Stimulated activated CD4-positive, alpha-beta T cell treated with anti-CD3 and anti-CD28 coated beads, Interleukin-4, amount 100 ng/mL, for 4 hours (primary cell): ENCODE results near the gene GALNT9.

Experiments used
- DNase-seq, 2 experiments: peaks; one replicate each; pipeline ENCODE4 v3.0.0-alpha.2; 2020

Gene GALNT9

DNA sequence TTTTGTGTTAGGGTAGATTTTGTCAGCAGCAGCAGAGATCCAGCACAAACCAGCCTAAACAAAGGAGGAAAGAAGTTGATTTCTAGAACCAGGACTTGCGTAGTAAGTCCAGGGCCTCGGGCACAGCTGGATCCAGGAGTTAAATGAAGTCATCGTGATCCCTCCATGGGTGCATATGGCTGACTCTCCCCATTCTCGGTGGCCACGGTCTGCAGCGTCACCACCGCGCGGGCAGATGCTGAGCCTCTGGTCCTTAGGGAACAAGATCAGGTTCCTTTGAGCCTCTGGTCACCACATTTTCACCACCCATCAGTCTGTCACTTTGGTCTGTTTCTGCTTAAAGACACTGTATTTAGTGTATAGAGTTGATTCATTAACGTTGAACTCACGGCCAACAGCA lies 14.8 kb upstream of the GALNT9 start:
- no peak for DNase-seq

DNA sequence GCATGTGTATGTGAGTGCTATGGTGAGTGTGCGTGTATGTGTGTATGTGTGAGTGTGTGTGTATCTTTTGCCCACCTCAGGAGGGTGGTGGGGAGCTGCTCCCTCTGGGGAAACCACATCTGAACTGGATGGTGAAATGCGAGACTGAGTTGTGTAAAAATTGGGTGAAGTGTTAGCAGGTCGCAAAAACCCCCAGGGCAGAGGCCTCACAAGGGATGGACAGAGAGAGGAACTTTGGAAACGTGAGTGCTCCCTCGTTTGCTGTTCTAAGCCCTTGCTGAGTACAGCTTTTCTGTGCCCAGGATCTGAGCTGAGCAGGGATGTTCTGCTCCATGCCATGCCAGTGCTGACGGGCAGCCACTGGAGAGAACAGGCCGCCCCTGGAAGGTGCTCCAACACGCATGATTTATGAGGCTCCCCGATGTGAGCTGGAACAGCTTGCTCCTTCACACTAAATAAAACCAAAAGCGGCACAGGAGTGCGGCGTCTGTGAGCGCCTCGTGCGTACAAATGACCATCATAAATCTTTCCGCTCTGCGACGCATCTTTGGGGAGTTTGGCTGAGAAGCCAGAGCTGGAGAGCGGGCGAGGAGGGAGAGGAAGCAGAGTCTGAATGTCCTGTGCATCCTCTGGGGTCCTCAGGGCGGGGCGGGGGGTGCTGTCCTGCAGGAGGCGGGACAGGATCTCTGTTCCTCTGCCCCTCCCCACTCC lies 14.1 kb upstream of the GALNT9 start:
- DNase-seq, result no peak

GRCh38 chr12:132342251-132343227 lies 13.2 kb upstream of the GALNT9 start:
- no peak for DNase-seq

DNA sequence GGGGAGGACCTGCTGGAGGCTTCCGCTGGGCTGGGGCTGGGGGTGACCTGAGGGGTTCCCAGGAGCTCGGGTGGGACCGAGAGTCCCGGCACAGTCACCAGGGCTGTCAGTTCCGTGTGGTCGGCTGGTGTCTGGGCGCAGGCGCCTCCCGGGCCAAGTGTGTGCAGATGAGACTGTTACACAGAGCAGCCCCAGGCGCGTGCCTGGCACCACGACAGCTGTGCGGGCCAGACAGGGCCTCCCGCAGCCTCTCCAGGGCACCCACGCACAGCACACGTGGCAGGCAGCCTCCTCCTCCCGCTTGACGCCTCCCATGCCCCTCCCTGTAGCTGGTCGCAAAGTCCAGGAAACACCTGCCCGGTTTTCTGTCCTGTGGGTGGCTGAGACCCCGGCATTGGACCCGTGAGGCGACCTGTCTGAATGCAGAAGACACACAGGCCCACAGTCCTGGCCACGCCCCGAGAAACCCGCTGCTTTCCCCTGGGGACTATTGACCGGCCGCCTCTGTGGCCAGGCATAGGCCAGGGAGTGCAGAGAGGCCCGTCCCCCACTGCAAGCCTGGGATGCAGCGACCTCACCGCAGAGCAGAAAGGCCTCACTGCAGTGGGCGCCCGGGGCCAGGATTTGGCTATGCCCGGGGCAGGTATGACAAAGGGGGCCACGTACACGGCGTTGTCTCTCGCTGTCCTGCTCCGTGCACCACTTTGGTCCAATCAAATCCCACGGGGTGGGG lies 12.1 kb upstream of the GALNT9 start:
- DNase-seq, result no peak

GRCh38 chr12:132340266-132341035 lies 11.1 kb upstream of the GALNT9 start:
- no peak for DNase-seq

GRCh38 chr12:132339856-132340255 lies 10.5 kb upstream of the GALNT9 start:
- DNase-seq, result no peak

- no peak for DNase-seq
These were observed 9.4 kb upstream of the GALNT9 start for GRCh38 chr12:132338781-132339180.

DNA sequence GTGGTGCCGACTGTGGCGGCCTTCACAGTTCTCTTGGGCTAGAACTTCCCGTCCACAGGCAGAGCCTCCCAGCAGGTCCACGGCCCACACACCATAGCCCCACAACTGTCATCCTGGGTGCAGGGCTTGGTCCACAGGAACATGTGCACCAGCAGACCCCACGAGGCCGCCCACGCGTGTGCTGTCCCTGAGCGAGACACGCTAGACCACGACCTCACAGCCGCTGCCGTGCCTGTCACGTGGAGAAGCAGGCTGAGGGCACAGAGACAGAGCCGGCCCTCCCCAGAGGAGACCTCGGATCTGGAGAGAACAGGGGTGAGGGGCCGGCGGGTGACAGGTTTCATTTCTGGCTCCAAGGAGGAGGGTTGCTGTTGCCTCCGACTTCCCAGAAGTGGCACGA lies 8.9 kb upstream of the GALNT9 start:
- DNase-seq, result no peak

DNA sequence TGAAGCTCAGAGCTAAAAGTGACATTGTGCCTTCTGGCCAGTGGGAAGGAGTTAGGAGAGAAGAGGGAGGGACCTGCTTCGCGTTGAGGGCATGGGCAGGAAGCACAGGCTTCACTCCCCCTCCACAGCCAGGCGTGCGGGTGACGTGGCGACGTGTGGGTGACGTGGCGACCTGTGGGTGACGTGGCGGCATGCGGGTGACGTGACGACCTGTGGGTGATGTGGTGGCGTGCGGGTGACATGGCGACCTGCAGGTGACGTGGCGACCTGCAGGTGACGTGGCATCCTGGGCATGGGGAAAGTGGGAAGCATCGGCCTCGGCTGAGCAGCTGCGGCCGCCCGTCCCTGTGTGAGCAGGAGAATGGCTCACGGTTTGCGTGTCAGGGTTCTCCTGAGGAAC lies 8.2 kb upstream of the GALNT9 start:
- no peak for DNase-seq

DNA sequence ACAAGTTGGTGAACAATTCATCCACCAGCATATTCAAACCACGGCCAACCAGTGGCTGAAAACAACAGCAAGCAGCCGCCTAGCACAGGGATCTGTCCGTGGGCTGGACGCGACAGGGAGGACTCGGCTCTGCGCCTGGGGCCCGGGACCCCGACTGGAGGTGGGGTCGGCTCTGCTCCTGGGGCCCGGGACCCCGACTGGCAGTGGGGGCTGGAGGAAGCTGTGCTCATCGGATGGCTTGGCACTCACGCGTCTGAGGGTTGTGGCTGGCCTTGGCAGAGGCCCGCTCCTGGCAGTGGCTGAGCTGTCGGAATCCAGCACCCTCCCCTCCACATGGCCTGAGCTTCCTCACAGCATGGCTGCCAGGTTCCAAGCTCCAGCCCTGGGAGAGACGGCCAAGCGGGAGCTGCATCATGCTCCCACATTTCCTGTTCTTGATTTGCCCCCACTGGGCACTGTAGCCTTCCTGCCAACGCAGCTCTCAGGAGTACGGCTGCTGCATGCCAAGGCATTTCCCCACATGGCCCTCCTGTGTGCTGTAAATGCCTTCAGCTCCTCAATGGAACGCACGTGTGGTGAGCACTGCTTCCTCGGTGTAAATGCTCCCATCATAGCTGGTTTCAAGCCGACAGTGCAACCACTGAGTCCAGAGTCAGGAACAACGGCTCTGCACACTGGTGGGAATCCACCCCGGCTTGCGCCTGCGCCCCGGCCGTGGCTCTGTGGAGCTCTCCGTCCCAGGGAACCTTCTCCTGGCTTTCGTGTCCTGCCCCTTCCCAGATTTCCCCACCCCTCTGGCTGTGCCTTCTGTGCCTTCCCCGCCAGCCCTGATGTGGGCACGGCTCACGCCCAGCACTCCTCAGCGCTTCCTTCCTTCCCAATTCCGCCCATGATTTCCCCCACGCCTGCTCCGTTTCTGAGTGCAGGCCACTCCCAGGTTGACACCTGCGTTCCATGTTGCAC lies 7.3 kb upstream of the GALNT9 start:
- no peak for DNase-seq

DNA sequence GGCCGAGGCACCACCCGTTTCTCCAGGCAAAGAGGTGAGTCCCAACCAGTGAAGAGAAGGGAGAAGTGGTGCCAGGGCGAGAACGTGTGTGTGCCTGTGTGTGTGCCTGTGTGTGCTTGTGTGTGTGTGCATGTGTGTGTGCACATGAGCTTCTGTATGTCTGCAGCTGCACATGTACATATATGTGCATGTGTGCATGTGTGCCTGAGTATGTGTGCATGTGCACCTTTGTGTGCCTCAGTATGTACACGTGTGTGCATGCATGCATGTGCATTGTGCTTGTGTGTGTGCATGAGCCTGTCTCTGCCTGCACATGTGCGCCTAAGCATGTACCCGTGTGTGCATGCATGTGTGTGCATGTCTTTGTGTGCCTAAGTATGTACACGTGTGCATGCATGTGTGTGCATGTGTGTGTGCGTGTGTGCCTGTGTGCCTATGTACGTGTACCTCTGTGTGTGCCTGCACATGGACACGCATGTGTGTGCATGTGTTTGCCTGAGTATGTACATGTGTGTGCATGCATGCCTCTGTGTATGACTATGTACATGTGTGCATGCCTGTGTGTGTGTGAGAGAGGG lies 5.9 kb upstream of the GALNT9 start:
- no peak for DNase-seq

DNA sequence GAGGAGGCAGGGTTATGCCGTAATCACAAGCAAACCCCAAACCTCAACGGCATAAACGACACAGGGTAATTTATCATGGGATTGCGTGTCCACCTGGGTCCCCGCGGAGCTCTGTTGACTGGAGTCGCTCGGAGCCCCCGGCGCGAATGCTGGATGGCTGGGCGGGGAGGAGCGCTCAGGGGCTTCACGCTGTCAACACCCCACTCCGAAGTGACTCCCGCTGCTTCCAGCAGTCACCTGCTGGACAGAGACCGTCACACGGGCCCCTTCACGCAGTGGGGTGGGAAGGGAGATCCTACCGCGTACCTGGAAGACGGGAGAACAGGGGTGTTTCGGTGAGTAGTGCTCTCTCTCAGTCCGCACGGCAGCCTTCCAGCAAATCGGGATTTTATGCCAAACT lies 4.4 kb upstream of the GALNT9 start:
- DNase-seq, result no peak

DNA sequence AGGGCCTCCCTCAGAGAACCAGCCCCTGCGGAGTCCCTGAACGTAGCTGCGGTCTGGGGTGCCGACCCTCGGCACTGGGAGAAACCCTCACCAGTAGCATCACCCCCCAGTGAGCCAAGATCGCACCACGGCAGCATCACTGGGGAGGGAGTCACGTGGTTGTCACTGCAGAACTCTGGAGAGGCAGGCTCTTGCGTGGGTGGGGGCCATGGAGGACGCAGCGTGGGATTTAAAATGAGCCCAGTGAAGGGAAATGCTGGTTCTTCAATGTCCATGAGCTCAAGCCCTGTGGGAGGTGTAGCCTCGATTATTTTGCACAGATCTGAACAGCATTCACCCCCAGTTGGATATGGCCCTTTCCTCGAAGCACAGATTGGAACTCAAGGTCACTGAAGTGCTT lies 3.9 kb upstream of the GALNT9 start:
- no peak for DNase-seq

DNA sequence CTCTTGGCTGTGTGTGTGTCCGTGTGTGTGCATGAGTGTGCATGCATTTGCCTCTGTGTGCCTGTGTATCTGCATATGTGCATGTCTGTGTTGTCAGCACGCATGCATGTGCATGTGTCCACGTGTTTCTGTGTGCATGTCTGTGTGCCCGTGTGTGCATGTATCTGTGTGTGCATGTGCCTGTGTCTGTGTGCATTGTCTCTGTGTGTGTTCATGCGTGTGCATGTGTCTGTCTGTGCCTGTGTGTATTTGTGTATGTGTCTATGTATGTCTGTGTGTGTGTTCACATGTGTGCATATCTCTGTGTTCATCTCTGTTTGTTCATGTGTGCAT lies 1.1 kb upstream of the GALNT9 start:
- no peak for DNase-seq

DNA sequence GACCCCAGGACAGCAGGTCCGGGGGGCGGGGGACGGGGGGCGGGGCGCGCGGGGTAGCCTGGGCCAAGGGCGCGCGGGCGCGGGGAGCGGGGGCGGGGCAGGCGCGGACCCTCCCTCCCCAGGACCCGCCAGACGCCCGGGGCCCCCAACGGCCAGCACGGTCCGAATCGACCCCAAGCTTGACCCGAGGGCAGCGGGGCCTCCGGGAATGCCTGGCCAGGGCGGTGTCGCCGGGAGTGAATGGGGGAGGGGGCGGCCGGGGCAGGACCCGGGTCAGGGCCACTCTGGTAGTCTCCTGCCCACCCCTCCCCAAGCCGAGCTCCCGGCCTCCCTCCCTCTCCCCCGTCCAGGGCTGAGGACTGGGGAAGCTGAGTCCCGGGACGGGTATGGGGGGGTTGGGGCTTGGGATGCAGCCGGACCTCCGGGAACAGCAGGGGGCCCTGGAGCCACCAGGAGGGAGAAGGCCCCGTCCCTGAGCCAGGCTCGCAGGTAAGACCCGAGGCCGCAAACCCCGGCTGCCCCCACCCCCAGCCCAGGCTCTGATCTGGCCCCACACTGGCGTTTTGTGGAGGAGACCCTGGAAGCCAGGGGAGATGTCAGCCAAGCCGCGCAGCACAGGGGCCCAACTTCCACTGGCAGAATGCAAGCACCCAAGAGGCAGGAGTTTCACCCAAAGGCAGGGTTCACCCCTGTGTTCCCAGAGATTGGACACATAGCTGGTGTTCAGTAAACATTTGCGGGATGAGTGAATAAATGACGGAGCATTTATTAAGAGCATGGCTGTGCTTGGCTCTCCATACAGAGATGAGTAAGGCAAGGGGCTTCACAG lies 545 bp upstream of the GALNT9 start:
- no peak for DNase-seq

- no peak for DNase-seq
These were observed 933 bp downstream of the GALNT9 start for GRCh38 chr12:132328282-132329029.

DNA sequence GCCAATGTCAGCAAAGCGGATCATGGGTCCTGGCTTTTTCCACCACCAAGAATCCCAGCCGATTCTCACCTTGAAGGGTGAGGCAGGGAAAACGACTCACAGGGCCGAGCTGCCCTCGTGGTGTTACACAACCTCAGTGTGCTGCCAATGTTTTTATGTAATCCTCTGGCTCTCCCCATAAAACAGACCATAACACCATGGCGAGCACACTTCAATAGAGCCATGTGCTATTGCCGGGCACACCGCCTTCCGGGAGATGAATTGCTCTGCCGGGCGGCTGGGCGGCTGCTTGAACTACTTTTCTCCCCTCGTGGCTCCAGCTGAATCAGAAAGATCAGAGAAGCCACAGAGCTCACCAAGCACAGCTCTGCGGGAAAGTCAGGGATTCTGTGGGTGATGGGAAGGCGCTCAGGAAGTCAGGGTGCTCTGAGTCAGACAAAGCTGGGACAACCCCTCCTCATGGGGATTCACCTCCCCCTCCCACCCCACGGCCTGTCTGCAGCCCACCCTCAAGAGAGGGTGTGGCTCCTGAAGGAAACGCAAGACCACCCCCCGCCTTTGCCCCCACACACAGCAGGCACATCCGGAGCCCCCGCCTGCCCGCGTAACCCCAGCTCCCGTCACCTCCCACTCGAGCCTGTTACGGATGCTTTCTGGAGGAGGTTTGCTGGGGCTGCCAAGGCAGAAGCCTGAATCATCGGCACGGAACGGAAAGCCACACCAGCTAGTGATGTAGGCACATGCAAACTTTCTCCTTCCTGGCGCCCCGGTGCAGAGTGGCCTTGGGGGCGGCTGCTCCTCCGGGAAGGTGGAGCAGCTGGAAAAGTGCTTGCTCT lies 1.8 kb downstream of the GALNT9 start:
- peak; percentile 56 to 80 for DNase-seq

DNA sequence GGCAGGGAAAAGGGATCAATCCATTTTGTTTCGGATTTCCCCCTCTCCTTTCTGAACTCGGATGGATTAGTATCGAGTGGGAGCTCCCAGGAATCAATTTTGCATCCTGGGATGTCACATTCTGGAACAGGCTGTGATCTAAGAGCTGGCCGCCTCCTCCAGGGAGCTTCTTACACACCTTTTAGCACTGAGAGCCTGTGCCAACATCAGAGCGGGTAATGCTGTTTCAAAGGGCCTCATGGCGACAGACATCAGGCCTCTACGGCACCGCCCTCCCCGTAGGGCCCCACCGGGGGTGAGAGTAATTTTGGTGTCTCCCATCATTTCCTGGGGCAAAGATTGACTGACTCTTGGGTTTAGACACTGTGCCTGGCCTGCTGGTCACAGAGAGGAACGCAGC lies 2.7 kb downstream of the GALNT9 start:
- no peak for DNase-seq

DNA sequence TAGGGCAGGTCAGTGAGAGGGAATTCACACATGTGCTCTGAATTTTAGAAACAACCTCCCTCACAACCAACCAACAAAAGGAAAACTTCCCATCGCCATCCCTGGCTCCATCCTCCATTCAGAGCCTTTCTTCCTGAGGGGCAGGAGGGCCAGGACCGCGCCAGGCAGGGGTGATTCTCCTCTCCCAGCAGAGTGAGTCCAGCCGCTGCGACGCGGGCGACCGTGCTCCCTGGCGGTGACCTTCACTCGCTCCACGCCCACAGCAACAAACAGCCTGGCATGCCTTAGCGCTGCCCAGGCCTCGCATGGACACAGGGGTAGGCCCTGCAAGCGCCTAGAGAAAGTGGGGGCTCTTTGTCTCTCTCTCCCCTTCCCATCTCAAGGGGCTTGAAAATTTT lies 3.7 kb downstream of the GALNT9 start:
- DNase-seq, result no peak
